ENCODE data around the gene CLN6. TPM values are rescaled to one million over a fixed set of nuclear protein-coding genes. Genes with fewer than 3 reads are reported as not detected.

CLN6 gene
- total RNA-seq, 1 donor from 2014 or later, result 95.3 TPM

- intact Hi-C loops (cut with micrococcal nuclease), result no loop called here
- H3K9me3 Mint-ChIP-seq, result no peaks in the 10 kb centered on the region
Measured at GRCh38 chr15:68197661-68198437, 31.7 kb downstream of the CLN6 start.

GRCh38 chr15:68197170-68197492 lies 32.4 kb downstream of the CLN6 start:
- intact Hi-C loops (cut with micrococcal nuclease), result no loop called here
- H3K36me3 Mint-ChIP-seq (ENCODE audit: low read depth), result peaks cover 29% of the 10 kb centered on the region
- H3K27ac Mint-ChIP-seq, result no peak overlapping the region

More at GRCh38 chr15:68197661-68198437, 31.7 kb downstream of the CLN6 start:
- peaks cover 6% of the 10 kb centered on the region for H3K4me1 Mint-ChIP-seq (ENCODE audit: low read depth)
- H3K27me3 Mint-ChIP-seq (ENCODE audit: insufficient read depth), result no peaks in the 10 kb centered on the region
- H3K36me3 Mint-ChIP-seq (ENCODE audit: low read depth), result peaks cover 23% of the 10 kb centered on the region
- DNase-seq (ENCODE audit: low spot score), result no peak
- H3K4me3 Mint-ChIP-seq, result no peak overlapping the region
- H3K27ac Mint-ChIP-seq, result no peak overlapping the region

GRCh38 chr15:68196445-68197169 lies 32.9 kb downstream of the CLN6 start:
- H3K4me3 Mint-ChIP-seq, result no peak overlapping the region
- H3K9me3 Mint-ChIP-seq, result no peaks in the 10 kb centered on the region
- H3K4me1 Mint-ChIP-seq (ENCODE audit: low read depth), result peaks cover under 1% of the 10 kb centered on the region
- intact Hi-C loops (cut with micrococcal nuclease), result no loop called here
- no peak overlapping the region for H3K27ac Mint-ChIP-seq
- no peak for DNase-seq (ENCODE audit: low spot score)
- no peaks in the 10 kb centered on the region for H3K27me3 Mint-ChIP-seq (ENCODE audit: insufficient read depth)
- peaks cover 30% of the 10 kb centered on the region for H3K36me3 Mint-ChIP-seq (ENCODE audit: low read depth)

More at GRCh38 chr15:68197170-68197492, 32.4 kb downstream of the CLN6 start:
- no peaks in the 10 kb centered on the region for H3K9me3 Mint-ChIP-seq
- no peak overlapping the region for H3K4me3 Mint-ChIP-seq
- no peaks in the 10 kb centered on the region for H3K27me3 Mint-ChIP-seq (ENCODE audit: insufficient read depth)
- peaks cover 6% of the 10 kb centered on the region for H3K4me1 Mint-ChIP-seq (ENCODE audit: low read depth)
- no peak for DNase-seq (ENCODE audit: low spot score)

GRCh38 chr15:68195336-68196112 lies 34.0 kb downstream of the CLN6 start:
- H3K27me3 Mint-ChIP-seq (ENCODE audit: insufficient read depth), result no peaks in the 10 kb centered on the region
- H3K9me3 Mint-ChIP-seq, result no peaks in the 10 kb centered on the region
- no peak for DNase-seq (ENCODE audit: low spot score)
- H3K4me1 Mint-ChIP-seq (ENCODE audit: low read depth), result no peaks in the 10 kb centered on the region
- no peak overlapping the region for H3K27ac Mint-ChIP-seq
- intact Hi-C loops (cut with micrococcal nuclease), result no loop called here
- no peak overlapping the region for H3K4me3 Mint-ChIP-seq
- peaks cover 30% of the 10 kb centered on the region for H3K36me3 Mint-ChIP-seq (ENCODE audit: low read depth)

- peak overlapping the region; percentile 16 for H3K27ac Mint-ChIP-seq
Measured at GRCh38 chr15:68192804-68193486, 36.6 kb downstream of the CLN6 start.

GRCh38 chr15:68192117-68192516 lies 37.4 kb downstream of the CLN6 start:
- Mint-ChIP-seq H3K4me3 (no peak overlapping the region), H3K9me3 (no peaks in the 10 kb centered on the region), H3K4me1 (ENCODE audit: low read depth) (no peaks in the 10 kb centered on the region), H3K27ac (no peak overlapping the region), H3K27me3 (ENCODE audit: insufficient read depth) (no peaks in the 10 kb centered on the region), H3K36me3 (ENCODE audit: low read depth) (peaks cover 48% of the 10 kb centered on the region)
- intact Hi-C loops (cut with micrococcal nuclease), result no loop called here
- DNase-seq (ENCODE audit: low spot score), result no peak

More at GRCh38 chr15:68192804-68193486, 36.6 kb downstream of the CLN6 start:
- Mint-ChIP-seq H3K4me3 (no peak overlapping the region), H3K9me3 (no peaks in the 10 kb centered on the region), H3K4me1 (ENCODE audit: low read depth) (no peaks in the 10 kb centered on the region), H3K27me3 (ENCODE audit: insufficient read depth) (no peaks in the 10 kb centered on the region), H3K36me3 (ENCODE audit: low read depth) (peaks cover 47% of the 10 kb centered on the region)
- intact Hi-C loops (cut with micrococcal nuclease), result no loop called here
- no peak for DNase-seq (ENCODE audit: low spot score)

- no peaks in the 10 kb centered on the region for H3K27me3 Mint-ChIP-seq (ENCODE audit: insufficient read depth)
- peaks cover 48% of the 10 kb centered on the region for H3K36me3 Mint-ChIP-seq (ENCODE audit: low read depth)
Measured at GRCh38 chr15:68191555-68191954, 38.0 kb downstream of the CLN6 start.

GRCh38 chr15:68190048-68190447 lies 39.5 kb downstream of the CLN6 start:
- Mint-ChIP-seq H3K36me3 (ENCODE audit: low read depth) (peaks cover 52% of the 10 kb centered on the region), H3K9me3 (no peaks in the 10 kb centered on the region), H3K4me3 (no peak overlapping the region), H3K4me1 (ENCODE audit: low read depth) (no peaks in the 10 kb centered on the region), H3K27me3 (ENCODE audit: insufficient read depth) (no peaks in the 10 kb centered on the region), H3K27ac (no peak overlapping the region)
- no peak for DNase-seq (ENCODE audit: low spot score)
- intact Hi-C loops (cut with micrococcal nuclease), result no loop called here

More at GRCh38 chr15:68191555-68191954, 38.0 kb downstream of the CLN6 start:
- H3K27ac Mint-ChIP-seq, result no peak overlapping the region
- intact Hi-C loops (cut with micrococcal nuclease), result no loop called here
- no peak for DNase-seq (ENCODE audit: low spot score)
- no peaks in the 10 kb centered on the region for H3K4me1 Mint-ChIP-seq (ENCODE audit: low read depth)
- H3K9me3 Mint-ChIP-seq, result no peaks in the 10 kb centered on the region
- no peak overlapping the region for H3K4me3 Mint-ChIP-seq

GRCh38 chr15:68188647-68189046 lies 40.9 kb downstream of the CLN6 start:
- H3K27me3 Mint-ChIP-seq (ENCODE audit: insufficient read depth), result no peaks in the 10 kb centered on the region
- no peak overlapping the region for H3K27ac Mint-ChIP-seq
- intact Hi-C loops (cut with micrococcal nuclease), result no loop called here
- no peak overlapping the region for H3K4me3 Mint-ChIP-seq
- no peak for DNase-seq (ENCODE audit: low spot score)
- peaks cover 55% of the 10 kb centered on the region for H3K36me3 Mint-ChIP-seq (ENCODE audit: low read depth)
- H3K4me1 Mint-ChIP-seq (ENCODE audit: low read depth), result peaks cover 7% of the 10 kb centered on the region
- H3K9me3 Mint-ChIP-seq, result no peaks in the 10 kb centered on the region

GRCh38 chr15:68187559-68187958 lies 42.0 kb downstream of the CLN6 start:
- Mint-ChIP-seq H3K4me3 (no peak overlapping the region), H3K36me3 (ENCODE audit: low read depth) (peaks cover 51% of the 10 kb centered on the region), H3K4me1 (ENCODE audit: low read depth) (peaks cover 7% of the 10 kb centered on the region), H3K27me3 (ENCODE audit: insufficient read depth) (no peaks in the 10 kb centered on the region), H3K9me3 (no peaks in the 10 kb centered on the region), H3K27ac (no peak overlapping the region)
- intact Hi-C loops (cut with micrococcal nuclease), result no loop called here
- DNase-seq (ENCODE audit: low spot score), result no peak

- Mint-ChIP-seq H3K36me3 (ENCODE audit: low read depth) (peaks cover 49% of the 10 kb centered on the region), H3K27me3 (ENCODE audit: insufficient read depth) (no peaks in the 10 kb centered on the region)
Measured at GRCh38 chr15:68186671-68187397, 42.7 kb downstream of the CLN6 start.

More at GRCh38 chr15:68186671-68187397, 42.7 kb downstream of the CLN6 start:
- DNase-seq (ENCODE audit: low spot score), result no peak
- intact Hi-C loops (cut with micrococcal nuclease), result no loop called here
- no peaks in the 10 kb centered on the region for H3K9me3 Mint-ChIP-seq
- H3K4me3 Mint-ChIP-seq, result no peak overlapping the region
- H3K27ac Mint-ChIP-seq, result no peak overlapping the region
- H3K4me1 Mint-ChIP-seq (ENCODE audit: low read depth), result peaks cover 7% of the 10 kb centered on the region

Data from activated T-helper 1 cell treated with anti-CD3 and anti-CD28 coated beads, Interleukin-12 subunit alpha, Interleukin-12 subunit beta, Interleukin-2, Interleukin-4 antibody, amounts not matched to agents 30 ng/mL and 10 ng/mL and 1 ng/mL, durations not matched to agents 14 hours and 24 hours and 36 hours (primary cell).